Body of pancreas (tissue), 4 donors: ENCODE results near the gene CEP89.
"Not testable (repeated sequence)": the region's sequence is repeated elsewhere in the genome, so short reads cannot be mapped to it uniquely, and the experiment has no call there.

Experiments
- CTCF ChIP-seq, 7 experiments: fragments of 450-650 bp in 4 of 7; fragments of 200-600 bp in 3 of 7; sonication (generic) in 3 of 7; IDR thresholded peaks; one replicate each; pipeline ENCODE4 v1.5.1; 2016 to 2019; ENCODE audit warnings: antibody characterized with exemption in 7 of 7
- POLR2A ChIP-seq, 3 donors: fragments of 450-650 bp; IDR thresholded peaks; one replicate each; pipeline ENCODE4 v1.6.1; 2016; ENCODE audit warnings: antibody characterized with exemption in 3 of 3, mild to moderate bottlenecking in 2 of 3

GRCh38 chr19:32856818-32857217 is 114.9 kb downstream of the CEP89 start:
- not testable (repeated sequence) for TF ChIP-seq CTCF, POLR2A (IDR thresholded peaks at IDR 0.05)
